HCT116 (cell line): ENCODE results near the gene MAEA.

Experiments used
- CBX3 ChIP-seq: IDR thresholded peaks from 2 replicates; pipeline ENCODE4 v1.6.1; 2012; ENCODE audit warnings: low read depth
- ELF1 ChIP-seq: IDR thresholded peaks from 2 replicates; pipeline ENCODE4 v1.6.1; 2012; ENCODE audit warnings: low read depth, borderline replicate concordance
- EZH2 ChIP-seq: fragments of 200-600 bp; sonication (generic); IDR thresholded peaks from 2 replicates; pipeline ENCODE4 v1.6.1; 2017; ENCODE audit warnings: antibody characterized with exemption, mixed run types
- POLR2A ChIP-seq: IDR thresholded peaks from 2 replicates; pipeline ENCODE4 v1.7.0; 2011; ENCODE audit warnings: borderline replicate concordance; ENCODE audit not compliant: insufficient read depth, insufficient read length; ENCODE audit errors: extremely low read depth
- POLR2AphosphoS5 ChIP-seq: IDR thresholded peaks from 2 replicates; pipeline ENCODE4 v1.6.1; 2011; ENCODE audit warnings: mild to moderate bottlenecking, low read depth, low read length, moderate library complexity
- RAD21 ChIP-seq: IDR thresholded peaks from 2 replicates; pipeline ENCODE4 v1.6.1; 2012; ENCODE audit warnings: low read depth, mild to moderate bottlenecking
- SP1 ChIP-seq: IDR thresholded peaks from 2 replicates; pipeline ENCODE4 v1.6.1; 2012; ENCODE audit warnings: low read depth
- TCF7L2 ChIP-seq: IDR thresholded peaks from 2 replicates; pipeline ENCODE4 v1.7.0; 2011; ENCODE audit warnings: borderline replicate concordance, inconsistent platforms; ENCODE audit not compliant: insufficient read depth, insufficient read length; ENCODE audit errors: extremely low read depth
- YY1 ChIP-seq: IDR thresholded peaks from 2 replicates; pipeline ENCODE4 v1.6.1; 2011; ENCODE audit warnings: low read length, low read depth, moderate library complexity, mild to moderate bottlenecking; ENCODE audit not compliant: insufficient replicate concordance; ENCODE audit errors: extremely low read depth
- ZFX ChIP-seq: fragments of 450-650 bp; IDR thresholded peaks from 2 replicates; pipeline ENCODE4 v1.6.1; 2017
- TF ChIP-seq, protein P1 (sequence below), 3 experiments: fragments of 200-600 bp in 1 of 3; sonication (generic) in 1 of 3; IDR thresholded peaks in 2 of 3; conservative IDR thresholded peaks in 1 of 3; 2 replicates each; pipeline ENCODE4 v1.5.1; 2012 to 2017; ENCODE audit warnings: low read depth in 2 of 3, low read length in 2 of 3, antibody characterized with exemption in 1 of 3, borderline replicate concordance in 1 of 3, control low read depth in 1 of 3, mild to moderate bottlenecking in 1 of 3, mixed read lengths in 1 of 3, mixed run types in 1 of 3, moderate library complexity in 1 of 3; ENCODE audit not compliant: insufficient read depth in 1 of 3
- TF ChIP-seq, protein P2 (sequence below): IDR thresholded peaks from 2 replicates; pipeline ENCODE4 v1.6.1; 2012

DNA sequence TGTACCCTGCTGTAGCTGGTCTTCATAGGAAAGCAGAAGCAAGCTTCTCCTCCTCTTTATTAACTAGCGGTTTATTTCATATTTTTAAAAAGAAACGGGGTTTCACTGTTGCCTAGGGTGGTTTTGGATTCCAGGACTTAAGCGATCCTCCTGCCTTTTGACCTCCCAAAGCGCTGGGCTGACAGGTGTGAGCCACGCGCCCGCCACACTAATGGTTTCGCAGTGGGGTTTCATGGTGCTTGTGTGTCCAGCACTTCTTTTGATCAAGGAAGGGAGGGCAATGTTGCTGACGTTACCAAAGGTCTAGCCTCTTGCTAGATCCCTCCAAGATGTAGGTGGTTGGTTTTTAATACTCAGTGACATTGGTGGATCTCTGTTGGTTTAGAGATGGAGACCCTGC lies 1.4 kb downstream of the MAEA start:
- TF ChIP-seq, protein P1, sequence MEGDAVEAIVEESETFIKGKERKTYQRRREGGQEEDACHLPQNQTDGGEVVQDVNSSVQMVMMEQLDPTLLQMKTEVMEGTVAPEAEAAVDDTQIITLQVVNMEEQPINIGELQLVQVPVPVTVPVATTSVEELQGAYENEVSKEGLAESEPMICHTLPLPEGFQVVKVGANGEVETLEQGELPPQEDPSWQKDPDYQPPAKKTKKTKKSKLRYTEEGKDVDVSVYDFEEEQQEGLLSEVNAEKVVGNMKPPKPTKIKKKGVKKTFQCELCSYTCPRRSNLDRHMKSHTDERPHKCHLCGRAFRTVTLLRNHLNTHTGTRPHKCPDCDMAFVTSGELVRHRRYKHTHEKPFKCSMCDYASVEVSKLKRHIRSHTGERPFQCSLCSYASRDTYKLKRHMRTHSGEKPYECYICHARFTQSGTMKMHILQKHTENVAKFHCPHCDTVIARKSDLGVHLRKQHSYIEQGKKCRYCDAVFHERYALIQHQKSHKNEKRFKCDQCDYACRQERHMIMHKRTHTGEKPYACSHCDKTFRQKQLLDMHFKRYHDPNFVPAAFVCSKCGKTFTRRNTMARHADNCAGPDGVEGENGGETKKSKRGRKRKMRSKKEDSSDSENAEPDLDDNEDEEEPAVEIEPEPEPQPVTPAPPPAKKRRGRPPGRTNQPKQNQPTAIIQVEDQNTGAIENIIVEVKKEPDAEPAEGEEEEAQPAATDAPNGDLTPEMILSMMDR (IDR thresholded peaks at IDR 0.05 in 2 of 3, conservative IDR thresholded peaks at IDR 0.05 in 1 of 3; ENCODE audit: borderline replicate concordance in 1 of 3, insufficient read depth in 1 of 3, low read depth in 2 of 3, low read length in 2 of 3), result no peak
- TF ChIP-seq, protein P2, sequence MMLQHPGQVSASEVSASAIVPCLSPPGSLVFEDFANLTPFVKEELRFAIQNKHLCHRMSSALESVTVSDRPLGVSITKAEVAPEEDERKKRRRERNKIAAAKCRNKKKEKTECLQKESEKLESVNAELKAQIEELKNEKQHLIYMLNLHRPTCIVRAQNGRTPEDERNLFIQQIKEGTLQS, result no peak
- no peak for TF ChIP-seq POLR2AphosphoS5
- TF ChIP-seq EZH2, result no peak
- TF ChIP-seq RAD21, result no peak
- TF ChIP-seq POLR2A, result no peak
- no peak for TF ChIP-seq ZFX
- TF ChIP-seq YY1, result no peak
- no peak for TF ChIP-seq CBX3
- TF ChIP-seq TCF7L2, result no peak
- no peak for TF ChIP-seq SP1
- no peak for TF ChIP-seq ELF1
